Right atrium auricular region (tissue), 2 donors: ENCODE measurements around the gene FLOT2. TPM values are rescaled to one million over a fixed set of nuclear protein-coding genes. Genes with fewer than 3 reads are reported as not detected.
A peak's percentile ranks its signal among the peaks of the same experiment; 100 is the strongest.
"Not testable (repeated sequence)": the region's sequence is repeated elsewhere in the genome, so short reads cannot be mapped to it uniquely, and the experiment has no call there.

Experiments
- DNase-seq: peaks from one replicate; pipeline ENCODE4 v3.0.0-alpha.2; 2019; ENCODE audit warnings: low spot score
- H3K27ac ChIP-seq, 2 donors: fragments of 200-600 bp; sonication (generic); 1 replicate in 1 of 2; 2 replicates in 1 of 2; pipeline ENCODE4 v1.5.1; 2016 to 2019
- H3K27me3 ChIP-seq, 2 donors: fragments of 200-600 bp; sonication (generic); one replicate each; pipeline versions ENCODE4 v1.5.1 to v1.6.0; 2017 to 2019
- H3K36me3 ChIP-seq: fragments of 200-600 bp; sonication (generic); one replicate; pipeline ENCODE4 v1.5.1; 2016
- H3K4me1 ChIP-seq, 2 donors: fragments of 200-600 bp; sonication (generic); one replicate each; pipeline versions ENCODE4 v1.5.1 to v1.6.0; 2017 to 2019
- H3K4me3 ChIP-seq, 2 donors: fragments of 200-600 bp; sonication (generic); 1 replicate in 1 of 2; 2 replicates in 1 of 2; pipeline ENCODE4 v1.5.1; 2017 to 2019; ENCODE audit warnings: mild to moderate bottlenecking in 1 of 2, moderate library complexity in 1 of 2
- H3K9me3 ChIP-seq, 2 donors: fragments of 200-600 bp; sonication (generic); one replicate each; pipeline ENCODE4 v1.5.1; 2019
- CTCF ChIP-seq, 2 donors: fragments of 200-600 bp; sonication (generic); IDR thresholded peaks; one replicate each; pipeline ENCODE4 v1.5.1; 2019; ENCODE audit warnings: antibody characterized with exemption in 2 of 2
- total RNA-seq, 2 donors: library from RNA; depleted of rRNA; stranded (reverse); fragments of >200 nt; gene quantifications; one replicate each; pipeline ENCODE4 v1.1.0, GENCODE V29; 2016

FLOT2 gene
- total RNA-seq, 2 donors from 2014 or later: 52.8 to 57.7 TPM

GRCh38 chr17:28846231-28846630 is 51.3 kb downstream of the FLOT2 start:
- no peak for DNase-seq
- no peak overlapping the region for H3K4me3 ChIP-seq
- no peaks in the 10 kb centered on the region for H3K36me3 ChIP-seq
- no peaks in the 10 kb centered on the region for H3K9me3 ChIP-seq
- H3K4me1 ChIP-seq: peaks cover 0 to 8% of the 10 kb centered on the region in 2 donors
- H3K27ac ChIP-seq: no peak overlapping the region
- no peak for TF ChIP-seq CTCF (IDR thresholded peaks at IDR 0.05)
- H3K27me3 ChIP-seq: no peaks in the 10 kb centered on the region

GRCh38 chr17:28843816-28844148 is 53.8 kb downstream of the FLOT2 start:
- Histone ChIP-seq H3K9me3 (no peaks in the 10 kb centered on the region), H3K27me3 (no peaks in the 10 kb centered on the region), H3K4me1 (peaks cover 0 to 10% of the 10 kb centered on the region in 2 donors), H3K36me3 (no peaks in the 10 kb centered on the region), H3K4me3 (no peak overlapping the region), H3K27ac (no peak overlapping the region)
- DNase-seq: no peak
- TF ChIP-seq CTCF (IDR thresholded peaks at IDR 0.05): no peak

- no peaks in the 10 kb centered on the region for H3K9me3 ChIP-seq
- peak in 1 of 2 donors; percentile 28 for TF ChIP-seq CTCF (IDR thresholded peaks at IDR 0.05)
- H3K4me1 ChIP-seq: peaks cover 0 to 10% of the 10 kb centered on the region in 2 donors
- DNase-seq: peak; percentile 69
- no peaks in the 10 kb centered on the region for H3K36me3 ChIP-seq
- peak within 1 kb of the TSS; percentile 60 to 77 for H3K27ac ChIP-seq
- peak within 1 kb of the TSS; percentile 74 to 78 for H3K4me3 ChIP-seq
- no peaks in the 10 kb centered on the region for H3K27me3 ChIP-seq
These were observed 55.1 kb downstream of the FLOT2 start, which contains the start of gene FAM222B for GRCh38 chr17:28842282-28843012. Gene FAM222B, minus strand, starts transcription at chr17:28842790. Its CDS starts 76,123 bp downstream, at chr17:28766667.

GRCh38 chr17:28841901-28842281 is 55.6 kb downstream of the FLOT2 start:
- Histone ChIP-seq H3K4me3 (peak overlapping the region; percentile 74 to 78), H3K27me3 (no peaks in the 10 kb centered on the region), H3K27ac (peak overlapping the region; percentile 60 to 77), H3K9me3 (no peaks in the 10 kb centered on the region), H3K4me1 (peaks cover 0 to 10% of the 10 kb centered on the region in 2 donors), H3K36me3 (no peaks in the 10 kb centered on the region)
- TF ChIP-seq CTCF (IDR thresholded peaks at IDR 0.05): no peak
- DNase-seq: no peak

- H3K4me3 ChIP-seq: no peak overlapping the region
- H3K27me3 ChIP-seq: no peaks in the 10 kb centered on the region
- H3K36me3 ChIP-seq: no peaks in the 10 kb centered on the region
- no peak for TF ChIP-seq CTCF (IDR thresholded peaks at IDR 0.05)
- H3K9me3 ChIP-seq: no peaks in the 10 kb centered on the region
- peaks cover 0 to 10% of the 10 kb centered on the region in 2 donors for H3K4me1 ChIP-seq
- DNase-seq: no peak
- H3K27ac ChIP-seq: no peak overlapping the region
These were observed 58.3 kb downstream of the FLOT2 start for GRCh38 chr17:28839221-28839620.

- H3K4me1 ChIP-seq, H3K4me3 ChIP-seq, H3K27me3 ChIP-seq, H3K9me3 ChIP-seq, H3K27ac ChIP-seq, H3K36me3 ChIP-seq, DNase-seq: not testable (repeated sequence)
These were observed 61.0 kb downstream of the FLOT2 start for GRCh38 chr17:28836541-28836940.
